Adrenal gland (tissue), 12 donors: ENCODE results near the gene KBTBD4. TPM values are rescaled to one million over a fixed set of nuclear protein-coding genes. Genes with fewer than 3 reads are reported as not detected.

Source experiments
- DNase-seq, 7 donors: peaks; one replicate each; pipeline ENCODE4 v3.0.0-alpha.2; 2019 to 2020
- H3K27ac ChIP-seq, 5 donors: fragments of 200-600 bp; sonication (generic) in 4 of 5; 1 replicate in 3 of 5; 2 replicates in 2 of 5; pipeline versions ENCODE4 v1.5.1 to v1.8.0; 2016 to 2020; ENCODE audit warnings: mild to moderate bottlenecking in 1 of 5
- H3K27me3 ChIP-seq: fragments of 200-600 bp; 2 replicates; pipeline ENCODE4 v1.8.0; 2021
- H3K36me3 ChIP-seq, 2 donors: fragments of 200-600 bp; replicated peaks in 1 of 2; 1 replicate in 1 of 2; 2 replicates in 1 of 2; pipeline versions ENCODE4 v1.5.1 to v1.8.0; 2018 to 2022
- H3K4me1 ChIP-seq, 2 donors: fragments of 200-600 bp; replicated peaks in 1 of 2; 1 replicate in 1 of 2; 2 replicates in 1 of 2; pipeline versions ENCODE4 v1.5.1 to v1.8.0; 2018 to 2021
- H3K4me3 ChIP-seq, 4 donors: fragments of 200-600 bp; sonication (generic) in 3 of 4; one replicate each; pipeline ENCODE4 v1.5.1; 2016 to 2018
- H3K9me3 ChIP-seq, 3 donors: fragments of 200-600 bp; sonication (generic) in 1 of 3; replicated peaks in 1 of 3; 1 replicate in 2 of 3; 2 replicates in 1 of 3; pipeline versions ENCODE4 v1.5.1 to v1.8.0; 2016 to 2021
- CTCF ChIP-seq, 6 experiments: fragments of 450-650 bp in 4 of 6; fragments of 200-600 bp in 2 of 6; sonication (generic) in 1 of 6; IDR thresholded peaks; 1 replicate in 5 of 6; 2 replicates in 1 of 6; pipeline versions ENCODE4 v1.5.1 to v1.8.0; 2016 to 2021; ENCODE audit warnings: antibody characterized with exemption in 6 of 6, mild to moderate bottlenecking in 2 of 6, moderate library complexity in 1 of 6
- POLR2A ChIP-seq, 2 donors: fragments of 450-650 bp; IDR thresholded peaks; one replicate each; pipeline ENCODE4 v1.6.1; 2017; ENCODE audit warnings: antibody characterized with exemption in 2 of 2, mild to moderate bottlenecking in 2 of 2, moderate library complexity in 1 of 2
- WGBS, 4 donors: extraction: QIAGEN DNeasy Blood & Tissue Kit in 2 of 4; methylation state at CpG; one replicate each; pipeline versions ENCODE4 v1.1.5 to v1.1.7; 2013 to 2017; 5-methylcytosine and 5-hydroxymethylcytosine counted together
- intact Hi-C, 2 donors: fragments of 100-400 bp; cut with DNase I; formaldehyde crosslinking; loops; one replicate each; pipeline versions ENCODE4 v1.14.1 to v1.15.0; 2022 to 2023
- polyA plus RNA-seq, 3 donors: library from polyadenylated mRNA; stranded (reverse); fragments of 200-250 nt in 2 of 3; fragments of 350-450 nt in 1 of 3; fragmentation: Illumina TruSeq in 1 of 3; extraction: RNeasy Lipid Tissue Mini Kit (QIAGEN cat#74804) in 1 of 3; gene quantifications; one replicate each; pipeline ENCODE4 v1.2.3, GENCODE V29; 2013 to 2014
- total RNA-seq, 9 donors: library from RNA; depleted of rRNA in 4 of 9; stranded (reverse); fragments of >200 nt in 4 of 9; fragments of 120-200 nt in 1 of 9; fragmentation: NEBNext Ultra II Directional in 1 of 9; extraction: Animal tissue kit (Norgen Biotek cat#: 25700) in 1 of 9; gene quantifications; one replicate each; pipeline versions ENCODE4 v1.1.0 to v1.2.4, GENCODE V29; 2013 to 2023
- donor health status: healthy with polysubstance abuse.
- donor health status: Bipolar disorder and iron deficiency.
- donor health status: DM: yes; HTN: yes; CAD: no.
- donor health status: DM: no; HTN: no; CAD: no.
- donor health status: DM: no; HTN: no; CAD: no.
- donor health status: DM: yes; HTN: yes; CAD: no.

The KBTBD4 gene
- total and polyA plus RNA-seq, 12 donors, result 8.2 to 32.7 (median 25.6) TPM

DNA sequence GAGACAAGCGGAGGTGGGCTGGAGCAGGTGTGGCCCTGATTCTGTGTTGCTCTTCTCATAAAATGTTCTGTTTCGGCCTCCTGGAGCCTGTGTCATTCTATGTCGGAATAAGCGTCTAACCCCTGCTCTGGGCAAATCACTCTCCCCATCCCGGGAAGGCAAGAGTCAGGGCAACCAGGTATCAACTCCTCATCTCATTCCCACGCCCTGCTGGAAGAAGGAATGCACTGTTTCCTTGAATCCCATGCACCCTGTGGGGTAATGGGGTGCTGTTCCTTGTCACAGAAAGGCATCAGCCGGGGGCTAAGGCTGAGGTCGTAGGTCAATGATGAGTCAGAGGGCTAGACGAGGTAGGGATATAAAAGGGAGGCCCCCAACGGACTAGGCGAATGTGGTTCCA, 10.3 kb upstream of the KBTBD4 start:
- H3K27ac ChIP-seq, result no peak overlapping the region
- H3K27me3 ChIP-seq, result peaks cover 13% of the 10 kb centered on the region
- intact Hi-C loops, result no loop called here
- H3K9me3 ChIP-seq, result no peaks in the 10 kb centered on the region
- DNase-seq, result no peak
- TF ChIP-seq POLR2A (IDR thresholded peaks at IDR 0.05), result no peak
- no peak for TF ChIP-seq CTCF (IDR thresholded peaks at IDR 0.05)
- peaks cover 5 to 7% of the 10 kb centered on the region in 2 donors for H3K4me1 ChIP-seq
- peaks cover 0 to 11% of the 10 kb centered on the region in 2 donors for H3K36me3 ChIP-seq
- H3K4me3 ChIP-seq, result peak overlapping the region in 1 of 4 donors; percentile 45
- 68 to 93% (median 86%) methylated on average over 11 of the region's 11 CpGs for WGBS, 4 donors

- intact Hi-C loops, result no loop called here
- Histone ChIP-seq H3K36me3 (peaks cover 0 to 24% of the 10 kb centered on the region in 2 donors), H3K4me1 (no peaks in the 10 kb centered on the region), H3K4me3 (no peak overlapping the region), H3K27ac (peak overlapping the region in 1 of 5 donors; percentile 58), H3K27me3 (peaks cover 9% of the 10 kb centered on the region), H3K9me3 (no peaks in the 10 kb centered on the region)
- no peak for TF ChIP-seq POLR2A (IDR thresholded peaks at IDR 0.05)
- TF ChIP-seq CTCF (IDR thresholded peaks at IDR 0.05), result no peak
- peak in 5 of 7 donors; percentile 42 to 67 (median 52) for DNase-seq
- 53 to 80% (median 75%) methylated on average over 9 to 14 of the region's 14 CpGs for WGBS, 4 donors
Measured at GRCh38 chr11:47587723-47588326, 9.1 kb upstream of the KBTBD4 start.

DNA sequence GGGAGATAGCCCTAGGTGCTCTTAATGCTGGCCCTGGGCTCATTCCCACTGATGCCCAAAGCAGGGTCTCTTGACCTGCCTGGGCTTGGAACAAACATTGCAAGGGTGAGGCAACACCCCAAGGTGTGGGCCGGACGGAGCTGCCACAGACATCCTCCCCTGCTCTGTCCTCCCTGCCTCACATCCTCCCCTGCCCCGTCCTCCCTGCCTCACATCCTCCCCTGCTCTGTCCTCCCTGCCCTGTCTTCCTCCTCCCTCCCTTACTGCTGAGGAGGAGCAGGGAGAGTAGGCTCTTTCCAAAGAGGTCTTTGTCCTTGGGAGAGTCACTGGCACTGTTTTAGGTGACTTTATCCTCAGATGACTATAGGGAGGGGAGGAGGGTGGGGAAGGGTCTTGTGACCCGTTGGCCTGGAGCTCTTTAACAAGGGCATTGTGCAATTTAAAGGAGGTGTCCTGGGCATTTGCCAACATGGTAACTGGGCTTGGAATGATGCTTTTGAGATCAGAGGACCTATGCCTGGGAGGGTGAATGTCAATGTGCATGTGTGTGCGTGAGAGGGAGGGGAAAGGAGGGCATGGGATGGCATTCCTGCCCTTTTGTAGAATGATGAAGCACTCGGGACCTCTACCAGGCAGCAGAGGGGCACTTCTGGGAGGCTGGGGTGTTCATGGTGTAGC, 8.4 kb upstream of the KBTBD4 start:
- 51 to 71% (median 59%) methylated on average over 6 of the region's 6 CpGs for WGBS, 4 donors
- H3K27ac ChIP-seq, result peak overlapping the region in 1 of 5 donors; percentile 58
- H3K27me3 ChIP-seq, result peaks cover 9% of the 10 kb centered on the region
- H3K4me1 ChIP-seq, result no peaks in the 10 kb centered on the region
- no peaks in the 10 kb centered on the region for H3K9me3 ChIP-seq
- TF ChIP-seq POLR2A (IDR thresholded peaks at IDR 0.05) (no peak), CTCF (IDR thresholded peaks at IDR 0.05) (no peak)
- peaks cover 0 to 31% of the 10 kb centered on the region in 2 donors for H3K36me3 ChIP-seq
- DNase-seq, result peak in 4 of 7 donors; percentile 53 to 61 (median 56)
- no peak overlapping the region for H3K4me3 ChIP-seq
- intact Hi-C loops, result no loop called here

- H3K4me3 ChIP-seq, result no peak within 1 kb of the TSS
- H3K9me3 ChIP-seq, result no peaks in the 10 kb centered on the region
- H3K4me1 ChIP-seq, result no peaks in the 10 kb centered on the region
- H3K36me3 ChIP-seq, result peaks cover 0 to 40% of the 10 kb centered on the region in 2 donors
- intact Hi-C loops, result no loop called here
- peak within 1 kb of the TSS in 1 of 5 donors; percentile 58 for H3K27ac ChIP-seq
- H3K27me3 ChIP-seq, result peaks cover 9% of the 10 kb centered on the region
- no peak for TF ChIP-seq CTCF (IDR thresholded peaks at IDR 0.05)
- TF ChIP-seq POLR2A (IDR thresholded peaks at IDR 0.05), result no peak
- DNase-seq, result no peak
- 76 to 97% (median 81%) methylated on average over 6 to 12 of the region's 12 CpGs for WGBS, 4 donors
Measured at GRCh38 chr11:47586098-47586855, 7.5 kb upstream of the KBTBD4 start, which contains the start of gene FAM180B. Gene FAM180B, plus strand, starts transcription at chr11:47586678. Its CDS starts 91 bp downstream, at chr11:47586769.
